Stimulated activated CD4-positive, alpha-beta T cell treated with anti-CD3 and anti-CD28 coated beads, TNF-alpha, amount 100 ng/mL, for 48 hours (primary cell): ENCODE measurements around the gene SGO1.
A peak's percentile ranks its signal among the peaks of the same experiment; 100 is the strongest.
"Not testable (repeated sequence)": the region's sequence is repeated elsewhere in the genome, so short reads cannot be mapped to it uniquely, and the experiment has no call there.

ENCODE experiments used
- DNase-seq, 3 donors: peaks; one replicate each; pipeline ENCODE4 v3.0.0-alpha.2; 2020; ENCODE audit warnings: low read depth in 3 of 3

The SGO1 gene

GRCh38 chr3:20185679-20186599 is at the start of gene SGO1:
Gene SGO1, minus strand, starts transcription at chr3:20186206. Its CDS starts 2,179 bp downstream, at chr3:20184027.
- DNase-seq, result peak; percentile 99

- DNase-seq, result no peak
These were observed 49.8 kb upstream of the SGO1 start for GRCh38 chr3:20235796-20236195.

DNA sequence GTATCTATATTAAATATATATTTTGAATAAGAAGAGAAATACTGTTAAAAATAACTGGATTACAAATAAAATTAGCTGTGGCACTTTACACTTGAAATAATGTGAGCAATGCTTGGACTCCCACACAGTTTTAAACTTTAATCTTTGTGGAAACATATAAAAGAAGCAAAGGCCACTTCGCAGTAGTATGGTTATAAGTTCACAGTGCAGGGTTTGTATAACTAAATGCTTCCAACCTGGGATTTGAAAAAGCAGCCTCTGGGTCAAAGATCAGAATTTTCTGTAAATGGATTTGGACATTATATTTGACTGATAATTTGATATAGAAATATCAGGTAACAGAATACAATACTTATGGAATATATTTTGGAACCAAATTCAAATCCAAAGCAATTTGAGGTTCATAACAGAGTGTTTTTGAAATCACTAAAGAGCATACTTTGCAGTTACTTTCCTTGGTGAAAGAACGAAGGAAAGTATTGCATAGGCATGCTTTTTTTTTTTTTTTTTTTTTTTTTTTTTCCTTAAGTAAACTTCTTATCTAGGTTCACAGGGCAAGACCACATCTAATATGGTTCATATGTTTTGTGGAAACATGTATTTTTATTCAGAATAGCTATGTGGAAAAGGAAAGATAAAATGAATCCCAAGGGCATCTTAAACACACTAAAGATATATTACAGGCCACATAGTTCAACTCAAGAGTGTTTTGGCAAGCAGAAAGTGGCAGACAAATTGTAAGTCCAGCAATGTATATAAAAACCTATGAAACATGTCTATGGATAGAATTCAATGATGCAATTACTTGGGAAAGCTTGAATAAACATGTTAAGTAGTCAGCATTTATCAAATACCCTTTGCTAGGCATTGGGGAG is 47.1 kb upstream of the SGO1 start:
- DNase-seq, result no peak

DNA sequence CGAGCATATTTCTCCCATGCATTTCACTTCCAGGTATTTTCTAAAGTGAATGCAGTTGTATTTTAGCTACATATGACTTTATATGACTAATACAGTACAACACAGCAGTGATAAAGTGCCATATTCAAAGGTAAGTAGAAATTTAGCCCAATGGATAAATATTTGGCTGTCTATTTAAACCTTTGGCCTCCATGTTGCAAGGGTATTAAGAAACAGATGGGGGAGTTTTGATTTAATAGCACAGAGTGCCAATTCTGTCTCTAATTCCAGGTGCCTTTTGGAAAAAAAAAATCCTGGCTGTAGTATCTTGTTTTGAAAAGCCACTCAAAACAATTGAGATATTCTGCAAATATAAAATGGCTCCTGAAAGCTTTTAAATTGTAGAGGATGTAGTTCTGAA is 44.9 kb upstream of the SGO1 start:
- DNase-seq, result no peak

DNA sequence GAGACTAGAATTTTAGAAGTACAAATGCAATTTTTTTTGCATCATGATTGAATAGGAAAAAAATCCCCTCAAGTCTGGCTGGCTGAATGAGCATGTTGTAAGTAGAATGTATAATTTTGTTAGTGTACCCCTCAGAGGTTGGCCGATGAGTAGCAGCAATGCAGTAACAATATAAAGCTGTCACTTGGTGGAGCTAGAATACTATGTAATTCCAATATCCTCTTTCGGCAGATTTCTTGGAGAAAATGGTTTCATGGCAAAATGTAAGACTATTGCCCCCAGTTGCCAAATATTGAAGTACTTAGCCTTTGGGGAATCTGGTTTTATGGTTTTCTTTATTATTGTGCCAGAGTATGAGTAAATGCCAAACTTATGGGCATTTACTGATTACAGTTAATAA is 39.8 kb upstream of the SGO1 start:
- DNase-seq, result no peak

DNA sequence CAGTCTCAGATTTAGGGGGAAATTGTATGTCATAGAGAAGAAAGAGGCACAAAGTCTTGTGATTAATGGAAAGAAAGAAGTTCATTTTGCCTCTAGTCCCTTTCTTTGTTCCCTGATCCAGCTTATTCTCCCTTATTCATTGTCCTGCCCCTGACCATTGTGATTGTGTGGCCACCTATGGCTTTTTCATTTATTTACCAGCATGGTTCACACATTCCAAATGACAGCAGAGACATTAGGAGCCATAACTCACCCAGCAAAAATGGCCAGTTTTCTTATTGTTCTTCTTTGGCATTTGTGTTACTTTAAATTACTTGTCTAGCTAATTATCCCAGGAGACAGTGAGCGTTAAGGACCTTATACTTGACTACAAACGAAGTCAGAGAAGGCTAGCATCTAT is 36.3 kb upstream of the SGO1 start:
- DNase-seq, result no peak

DNA sequence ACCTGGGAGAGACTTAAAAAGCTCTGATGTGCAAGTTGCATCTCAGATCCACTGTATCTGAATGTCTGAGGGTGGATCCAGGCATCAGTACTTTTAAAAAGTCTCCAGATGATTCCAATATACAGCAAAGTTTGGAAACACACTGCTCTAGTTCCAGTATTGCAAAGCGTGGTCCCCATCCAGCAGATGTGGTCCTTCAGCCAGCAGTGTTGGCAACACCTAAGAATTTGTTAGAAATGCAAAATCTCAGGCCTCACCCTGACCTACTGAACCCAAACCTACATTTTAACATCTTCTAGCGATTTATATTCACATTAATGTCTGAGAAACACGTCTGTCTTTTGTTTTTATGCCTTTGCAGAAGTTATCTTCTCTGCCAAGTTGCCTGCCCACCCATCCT is 32.2 kb upstream of the SGO1 start:
- no peak for DNase-seq

DNA sequence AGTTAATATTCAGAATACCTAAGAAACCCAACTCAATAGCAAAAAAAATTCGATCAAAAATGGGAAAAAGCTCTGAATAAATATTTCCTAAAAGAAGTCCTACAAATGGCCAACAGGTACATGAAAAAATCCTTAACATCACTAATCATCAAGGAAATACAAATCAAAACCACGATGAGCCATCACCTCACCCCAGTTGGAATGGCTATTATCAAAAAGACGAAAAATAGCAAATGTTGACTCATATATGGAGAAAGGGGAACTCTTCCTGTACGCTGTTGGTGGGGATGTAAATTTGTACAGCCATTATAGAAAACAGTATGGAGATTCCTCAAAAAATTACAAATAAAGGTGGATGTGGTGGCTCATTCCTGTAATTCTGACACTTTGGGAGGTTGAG is 29.6 kb upstream of the SGO1 start:
- DNase-seq, result no peak

DNA sequence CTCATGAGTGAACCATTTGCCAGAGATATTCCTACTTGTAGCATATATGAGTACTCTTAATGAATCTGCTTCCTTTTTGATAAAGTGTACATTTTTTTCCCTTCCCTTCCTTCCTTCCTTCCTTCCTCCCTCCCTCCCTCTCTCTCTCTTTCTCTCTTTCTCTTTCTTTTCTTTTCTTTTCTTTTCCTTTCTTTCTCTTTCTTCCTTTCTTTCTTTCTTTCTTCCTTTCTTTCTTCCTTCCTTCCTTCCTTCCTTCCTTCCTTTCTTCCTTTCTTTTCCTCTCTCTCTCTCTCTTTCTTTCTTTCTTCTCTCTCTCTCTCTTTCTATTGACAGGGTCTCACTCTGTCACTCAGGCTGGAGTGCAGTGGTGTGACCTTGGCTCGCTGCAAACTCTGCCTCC is 27.5 kb upstream of the SGO1 start:
- not testable (repeated sequence) for DNase-seq

DNA sequence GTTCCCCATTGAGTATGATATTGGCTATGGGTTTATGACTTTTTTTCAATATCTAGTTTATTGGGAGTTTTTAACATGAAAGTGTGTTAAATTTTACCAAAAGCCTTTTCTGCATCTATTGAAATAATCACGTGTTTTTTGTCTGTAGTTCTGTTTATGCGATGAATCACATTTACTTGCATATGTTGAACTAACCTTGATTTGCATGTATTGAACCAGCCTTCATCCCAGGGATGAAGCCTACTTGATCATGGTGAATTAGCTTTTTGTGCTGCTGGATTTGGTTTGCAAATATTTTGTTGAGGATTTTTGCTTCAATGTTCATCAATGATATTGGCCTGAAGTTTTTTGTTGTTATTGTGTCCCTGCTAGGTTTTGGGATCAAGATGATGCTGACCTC is 21.9 kb upstream of the SGO1 start:
- DNase-seq, result not testable (repeated sequence)

DNA sequence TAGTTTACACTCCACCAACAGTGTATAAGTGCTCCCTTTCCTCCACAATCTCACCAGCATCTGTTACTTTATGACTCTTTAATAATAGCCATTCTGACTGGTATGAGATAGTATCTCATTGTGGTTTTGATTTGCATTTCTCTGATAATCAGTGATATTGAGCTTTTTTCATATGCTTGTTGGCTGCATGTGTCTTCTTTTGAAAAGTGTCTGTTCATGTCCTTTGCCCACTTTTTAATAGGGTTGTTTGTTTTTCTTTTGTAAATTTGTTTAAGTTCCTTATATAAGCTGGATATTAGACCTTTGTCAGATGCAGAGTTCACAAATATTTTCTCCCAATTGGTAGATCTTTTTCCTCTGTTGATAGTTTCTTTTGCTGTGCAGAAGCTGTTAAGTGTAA is 19.9 kb upstream of the SGO1 start:
- not testable (repeated sequence) for DNase-seq

- no peak for DNase-seq
These were observed 15.1 kb upstream of the SGO1 start for GRCh38 chr3:20201143-20201542.

DNA sequence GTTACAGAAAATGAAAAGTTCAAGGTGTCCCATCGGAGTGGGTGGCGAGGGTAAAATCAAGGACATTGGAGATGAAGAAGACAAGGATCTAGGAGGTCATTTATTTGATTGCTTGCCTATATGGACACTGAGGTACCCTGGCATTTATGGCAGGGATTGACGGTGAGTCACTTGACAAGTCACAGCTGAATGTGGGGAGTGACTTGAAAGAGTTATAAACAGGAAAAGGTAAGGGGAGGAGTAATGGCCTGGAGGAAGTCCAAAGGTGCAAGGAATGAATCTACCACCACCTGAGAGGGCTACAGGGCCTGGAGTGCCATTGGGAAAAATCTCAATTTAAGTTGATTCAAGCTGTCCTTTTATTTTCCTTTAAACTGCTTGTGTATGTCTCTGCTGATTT is 11.8 kb upstream of the SGO1 start:
- DNase-seq, result no peak

GRCh38 chr3:20194793-20195460 is 8.9 kb upstream of the SGO1 start:
- DNase-seq, result no peak

- DNase-seq, result no peak
These were observed 5.0 kb upstream of the SGO1 start for GRCh38 chr3:20190991-20191390.

DNA sequence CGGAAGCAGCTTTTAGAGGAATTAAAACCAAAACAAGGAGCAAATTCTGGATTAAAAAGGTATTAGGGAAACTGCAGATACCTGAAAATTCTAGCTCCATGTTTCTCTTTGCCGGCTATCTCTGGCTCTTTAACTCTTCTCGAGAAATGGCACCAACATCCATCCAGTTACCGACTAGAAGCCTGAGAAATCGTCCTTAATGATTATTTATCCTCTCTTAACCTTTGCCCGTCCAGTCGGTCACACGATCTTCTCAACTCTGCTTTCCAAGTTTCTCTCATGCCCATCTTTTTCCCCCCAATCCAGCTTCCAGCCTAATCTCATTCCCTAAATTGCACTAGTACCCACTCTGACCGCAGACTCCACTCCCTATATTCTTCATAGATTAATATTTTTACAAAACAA is 596 bp upstream of the SGO1 start:
- DNase-seq, result no peak

DNA sequence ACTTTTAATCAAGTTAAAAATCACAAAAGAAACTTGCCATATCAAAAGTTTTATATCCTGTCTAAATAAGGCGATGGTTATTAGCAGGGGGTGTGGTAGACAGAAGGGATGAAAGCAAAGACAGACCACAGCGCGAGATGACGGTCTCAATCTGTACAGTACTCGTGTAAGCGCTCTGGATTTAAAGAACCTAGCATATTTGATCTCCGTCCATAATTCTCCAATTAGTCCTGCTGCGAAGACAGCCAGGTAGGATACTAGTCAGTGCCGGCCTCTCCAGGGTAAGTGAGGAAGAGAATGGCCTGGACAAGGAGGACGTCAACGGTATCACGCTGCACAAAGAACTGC is 701 bp downstream of the SGO1 start:
- DNase-seq, result peak in 1 of 3 donors; percentile 8

DNA sequence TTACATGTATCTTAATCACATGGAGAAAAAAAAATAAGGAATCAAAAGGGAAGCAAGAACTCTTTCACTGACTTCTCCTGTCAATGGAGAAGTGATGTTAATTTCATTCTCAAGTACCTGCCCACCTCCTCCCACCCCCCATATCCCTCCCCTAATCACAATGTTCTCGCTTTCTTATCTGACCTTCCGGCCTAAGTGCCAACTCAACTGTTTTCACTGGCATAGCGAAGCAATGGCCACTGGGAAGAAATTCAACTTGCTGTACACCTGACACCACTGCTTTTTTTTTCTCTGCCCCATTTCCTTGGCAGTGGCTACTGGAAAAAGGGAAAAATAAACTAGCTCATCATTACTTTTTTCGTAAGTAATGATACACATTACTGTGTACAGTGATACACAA is 3.8 kb downstream of the SGO1 start:
- DNase-seq, result no peak

GRCh38 chr3:20181276-20181675 is 4.7 kb downstream of the SGO1 start:
- DNase-seq, result no peak

- DNase-seq, result no peak
These were observed 12.1 kb downstream of the SGO1 start for GRCh38 chr3:20173844-20174410.

DNA sequence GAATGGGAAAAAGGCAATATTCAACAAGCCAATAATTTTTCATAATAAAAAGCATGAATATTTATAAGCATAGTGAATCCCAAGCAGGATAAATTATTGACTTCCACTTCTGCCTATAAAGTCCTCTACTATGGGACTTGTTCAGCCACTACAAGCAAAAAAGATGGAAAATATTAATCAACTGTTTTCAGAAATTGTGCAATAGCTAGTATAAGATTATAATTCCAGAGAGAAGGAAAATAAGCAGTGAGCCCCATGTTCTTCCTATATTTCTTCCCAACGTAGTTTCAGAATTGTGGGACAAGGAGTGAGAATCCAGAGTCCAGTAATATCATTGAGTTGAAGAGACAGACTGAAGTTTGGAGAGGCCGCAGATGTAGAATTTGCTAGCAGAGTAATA is 24.3 kb downstream of the SGO1 start:
- no peak for DNase-seq

DNA sequence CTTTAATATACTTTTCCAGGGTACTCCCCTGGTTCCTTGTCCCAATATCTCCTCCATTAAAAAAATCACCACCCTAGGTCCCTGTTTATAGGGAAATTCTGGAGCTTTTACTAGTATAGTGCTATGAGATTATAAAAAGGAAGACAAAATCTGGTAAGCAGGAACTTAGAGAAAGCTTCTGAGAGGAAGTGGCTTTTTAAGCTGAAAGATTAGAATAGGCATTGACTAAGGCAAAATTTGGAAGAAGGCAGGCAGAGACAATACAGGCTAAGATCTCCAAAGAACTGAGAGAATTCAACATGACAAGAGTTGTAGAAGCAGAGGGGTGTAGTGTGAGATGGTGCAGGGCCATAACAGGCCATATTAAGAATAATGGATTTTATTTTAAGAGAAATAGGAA is 25.8 kb downstream of the SGO1 start:
- no peak for DNase-seq
